ENCODE measurements around the gene IL36RN.

The IL36RN gene

GRCh38 chr2:113104054-113104611 is 45.1 kb downstream of the IL36RN start:
- H4K20me1 ChIP-seq (ENCODE audit: insufficient read depth, low read length), result no peaks in the 10 kb centered on the region
- H3K79me2 ChIP-seq (ENCODE audit: low read length), result no peaks in the 10 kb centered on the region
- H2AFZ ChIP-seq (ENCODE audit: low read length), result no peak overlapping the region
- H3K4me3 ChIP-seq (ENCODE audit: low read length), result no peak overlapping the region
- TF ChIP-seq EZH2 (optimal IDR thresholded peaks at IDR 0.05; ENCODE audit: low read depth, low read length), result no peak
- no peak for TF ChIP-seq EZH2phosphoT487 (IDR thresholded peaks at IDR 0.05; ENCODE audit: low read length)
- TF ChIP-seq, protein P1, sequence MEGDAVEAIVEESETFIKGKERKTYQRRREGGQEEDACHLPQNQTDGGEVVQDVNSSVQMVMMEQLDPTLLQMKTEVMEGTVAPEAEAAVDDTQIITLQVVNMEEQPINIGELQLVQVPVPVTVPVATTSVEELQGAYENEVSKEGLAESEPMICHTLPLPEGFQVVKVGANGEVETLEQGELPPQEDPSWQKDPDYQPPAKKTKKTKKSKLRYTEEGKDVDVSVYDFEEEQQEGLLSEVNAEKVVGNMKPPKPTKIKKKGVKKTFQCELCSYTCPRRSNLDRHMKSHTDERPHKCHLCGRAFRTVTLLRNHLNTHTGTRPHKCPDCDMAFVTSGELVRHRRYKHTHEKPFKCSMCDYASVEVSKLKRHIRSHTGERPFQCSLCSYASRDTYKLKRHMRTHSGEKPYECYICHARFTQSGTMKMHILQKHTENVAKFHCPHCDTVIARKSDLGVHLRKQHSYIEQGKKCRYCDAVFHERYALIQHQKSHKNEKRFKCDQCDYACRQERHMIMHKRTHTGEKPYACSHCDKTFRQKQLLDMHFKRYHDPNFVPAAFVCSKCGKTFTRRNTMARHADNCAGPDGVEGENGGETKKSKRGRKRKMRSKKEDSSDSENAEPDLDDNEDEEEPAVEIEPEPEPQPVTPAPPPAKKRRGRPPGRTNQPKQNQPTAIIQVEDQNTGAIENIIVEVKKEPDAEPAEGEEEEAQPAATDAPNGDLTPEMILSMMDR (IDR thresholded peaks at IDR 0.05; ENCODE audit: low read length), result no peak
- H3K36me3 ChIP-seq (replicated peaks; ENCODE audit: insufficient read depth, low read length), result no peaks in the 10 kb centered on the region
- H3F3A ChIP-seq (ENCODE audit: insufficient read depth, low read length), result no peaks in the 10 kb centered on the region
- no peak overlapping the region for H3K9ac ChIP-seq (ENCODE audit: low read length)
- no peaks in the 10 kb centered on the region for H3K4me1 ChIP-seq (ENCODE audit: low read length)
- DNase-seq, result no peak
- no peaks in the 10 kb centered on the region for H3K9me2 ChIP-seq (replicated peaks; ENCODE audit: insufficient read depth, low read length)
- H3K4me2 ChIP-seq (ENCODE audit: low read depth, low read length), result no peak overlapping the region
- H3K27ac ChIP-seq (ENCODE audit: low read length), result no peak overlapping the region
- H3K9me3 ChIP-seq (replicated peaks; ENCODE audit: insufficient read depth, low read length), result no peaks in the 10 kb centered on the region
- no peaks in the 10 kb centered on the region for H3K27me3 ChIP-seq (replicated peaks; ENCODE audit: insufficient read depth, low read length)

- no peak for DNase-seq
- H3F3A ChIP-seq (ENCODE audit: insufficient read depth, low read length), result no peaks in the 10 kb centered on the region
Observed at GRCh38 chr2:113105047-113105785, 46.2 kb downstream of the IL36RN start.

DNA sequence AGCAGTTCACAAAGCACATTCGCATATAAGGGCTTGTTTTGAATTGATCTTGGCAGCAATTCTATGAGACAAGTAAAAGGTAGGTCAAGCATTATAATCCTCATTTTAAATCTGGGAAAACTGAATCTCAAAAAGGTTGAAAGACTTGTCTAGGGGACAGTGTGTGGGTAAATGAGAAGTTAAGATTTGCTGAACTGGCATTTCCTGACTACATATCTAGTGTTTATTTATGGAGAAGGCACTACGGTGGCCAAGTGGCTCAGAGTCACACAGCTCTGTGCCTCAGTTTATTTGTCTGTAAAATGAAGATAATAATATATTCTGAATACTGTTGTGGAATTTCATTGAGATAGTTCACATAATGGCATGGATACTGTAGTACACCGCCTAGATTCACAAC is 52.1 kb downstream of the IL36RN start:
- Histone ChIP-seq H3K79me2 (ENCODE audit: low read length) (no peaks in the 10 kb centered on the region), H3K4me1 (ENCODE audit: low read length) (peaks cover 19% of the 10 kb centered on the region), H3K9me3 (replicated peaks; ENCODE audit: insufficient read depth, low read length) (no peaks in the 10 kb centered on the region), H2AFZ (ENCODE audit: low read length) (peak overlapping the region; percentile 10), H3K4me2 (ENCODE audit: low read depth, low read length) (peak overlapping the region; percentile 33; the same call in 1 of the 2 replicates), H3K36me3 (replicated peaks; ENCODE audit: insufficient read depth, low read length) (no peaks in the 10 kb centered on the region), H3K9me2 (replicated peaks; ENCODE audit: insufficient read depth, low read length) (no peaks in the 10 kb centered on the region), H3K27ac (ENCODE audit: low read length) (no peak overlapping the region; the same call in 1 of the 2 replicates), H3K27me3 (replicated peaks; ENCODE audit: insufficient read depth, low read length) (no peaks in the 10 kb centered on the region), H3K4me3 (ENCODE audit: low read length) (no peak overlapping the region), H3F3A (ENCODE audit: insufficient read depth, low read length) (no peaks in the 10 kb centered on the region), H4K20me1 (ENCODE audit: insufficient read depth, low read length) (no peaks in the 10 kb centered on the region), H3K9ac (ENCODE audit: low read length) (no peak overlapping the region)
- DNase-seq, result no peak
- TF ChIP-seq EZH2 (optimal IDR thresholded peaks at IDR 0.05; ENCODE audit: low read depth, low read length) (no peak), EZH2phosphoT487 (IDR thresholded peaks at IDR 0.05; ENCODE audit: low read length) (no peak)
- TF ChIP-seq, protein P1 (IDR thresholded peaks at IDR 0.05; ENCODE audit: low read length), result no peak

More at GRCh38 chr2:113105047-113105785, 46.2 kb downstream of the IL36RN start:
- Histone ChIP-seq H3K4me2 (ENCODE audit: low read depth, low read length) (no peak overlapping the region), H3K9ac (ENCODE audit: low read length) (no peak overlapping the region), H3K9me2 (replicated peaks; ENCODE audit: insufficient read depth, low read length) (no peaks in the 10 kb centered on the region), H3K79me2 (ENCODE audit: low read length) (no peaks in the 10 kb centered on the region), H3K9me3 (replicated peaks; ENCODE audit: insufficient read depth, low read length) (no peaks in the 10 kb centered on the region), H3K27ac (ENCODE audit: low read length) (no peak overlapping the region), H4K20me1 (ENCODE audit: insufficient read depth, low read length) (no peaks in the 10 kb centered on the region), H3K4me1 (ENCODE audit: low read length) (no peaks in the 10 kb centered on the region), H3K36me3 (replicated peaks; ENCODE audit: insufficient read depth, low read length) (no peaks in the 10 kb centered on the region), H3K4me3 (ENCODE audit: low read length) (no peak overlapping the region), H3K27me3 (replicated peaks; ENCODE audit: insufficient read depth, low read length) (no peaks in the 10 kb centered on the region), H2AFZ (ENCODE audit: low read length) (no peak overlapping the region)
- TF ChIP-seq EZH2 (optimal IDR thresholded peaks at IDR 0.05; ENCODE audit: low read depth, low read length) (no peak), EZH2phosphoT487 (IDR thresholded peaks at IDR 0.05; ENCODE audit: low read length) (no peak)
- TF ChIP-seq, protein P1 (IDR thresholded peaks at IDR 0.05; ENCODE audit: low read length), result no peak

Data from MM.1S (cell line).